ENCODE measurements around the gene PEX26. TPM values are rescaled to one million over a fixed set of nuclear protein-coding genes. Genes with fewer than 3 reads are reported as not detected.

Gene PEX26
- total RNA-seq, 1 experiment from 2014 or later: 46.1 TPM

DNA sequence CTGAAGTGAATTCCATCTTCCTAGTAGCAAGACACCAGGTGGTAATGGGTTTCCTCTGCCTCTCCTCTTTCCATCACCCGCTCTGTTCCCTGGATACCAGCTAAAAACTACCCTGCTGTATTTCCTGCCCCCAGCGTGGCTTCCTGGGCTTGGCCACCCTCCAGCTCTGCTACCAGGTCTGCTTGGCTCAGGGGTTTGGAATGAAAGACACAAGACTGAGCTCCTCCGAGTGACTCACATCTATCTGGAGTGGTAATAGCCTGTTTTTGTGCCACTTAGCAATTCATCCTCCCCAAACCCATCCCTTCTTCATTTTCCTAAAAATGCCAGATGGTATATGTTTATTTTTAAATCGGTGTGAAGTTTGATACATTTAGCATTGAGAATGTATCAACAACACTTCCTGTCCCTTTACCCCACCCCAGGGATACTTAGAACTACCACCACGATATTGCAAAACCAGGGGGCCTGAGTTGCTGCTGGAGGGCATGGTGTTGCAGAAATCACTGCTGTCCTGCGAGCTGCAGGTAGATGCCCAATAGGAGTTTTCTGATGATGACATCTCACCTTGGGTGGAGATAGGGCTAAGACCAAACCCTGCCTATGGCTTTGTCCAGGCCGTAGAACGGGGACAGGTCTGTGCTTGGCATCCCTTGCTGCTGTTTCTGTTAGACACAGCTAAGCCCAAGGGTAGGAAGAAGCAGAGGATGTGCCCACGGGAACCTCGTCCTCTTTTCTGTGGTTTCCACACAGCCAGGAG lies 45.9 kb upstream of the PEX26 start:
- H3K4me1 Mint-ChIP-seq (ENCODE audit: low read depth, unreplicated experiment): peaks cover 51% of the 10 kb centered on the region
- H3K4me3 Mint-ChIP-seq (ENCODE audit: low read depth, unreplicated experiment): no peak overlapping the region
- no TSS peak for BruUV-seq (replicated peaks)
- CTCF ChIA-PET: interaction anchor here (0.6 to 1.8 kb wide), 8 partner anchors 10 to 46 kb away, joined by 3 to 10 read pairs (median 5); partner anchors contain the start of gene PEX26
- H3K27ac Mint-ChIP-seq (ENCODE audit: unreplicated experiment): peak overlapping the region; percentile 41
- TF ChIP-seq, protein P1, sequence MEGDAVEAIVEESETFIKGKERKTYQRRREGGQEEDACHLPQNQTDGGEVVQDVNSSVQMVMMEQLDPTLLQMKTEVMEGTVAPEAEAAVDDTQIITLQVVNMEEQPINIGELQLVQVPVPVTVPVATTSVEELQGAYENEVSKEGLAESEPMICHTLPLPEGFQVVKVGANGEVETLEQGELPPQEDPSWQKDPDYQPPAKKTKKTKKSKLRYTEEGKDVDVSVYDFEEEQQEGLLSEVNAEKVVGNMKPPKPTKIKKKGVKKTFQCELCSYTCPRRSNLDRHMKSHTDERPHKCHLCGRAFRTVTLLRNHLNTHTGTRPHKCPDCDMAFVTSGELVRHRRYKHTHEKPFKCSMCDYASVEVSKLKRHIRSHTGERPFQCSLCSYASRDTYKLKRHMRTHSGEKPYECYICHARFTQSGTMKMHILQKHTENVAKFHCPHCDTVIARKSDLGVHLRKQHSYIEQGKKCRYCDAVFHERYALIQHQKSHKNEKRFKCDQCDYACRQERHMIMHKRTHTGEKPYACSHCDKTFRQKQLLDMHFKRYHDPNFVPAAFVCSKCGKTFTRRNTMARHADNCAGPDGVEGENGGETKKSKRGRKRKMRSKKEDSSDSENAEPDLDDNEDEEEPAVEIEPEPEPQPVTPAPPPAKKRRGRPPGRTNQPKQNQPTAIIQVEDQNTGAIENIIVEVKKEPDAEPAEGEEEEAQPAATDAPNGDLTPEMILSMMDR (IDR thresholded peaks at IDR 0.05; ENCODE audit: unreplicated experiment): no peak
- peaks cover 5% of the 10 kb centered on the region for H3K36me3 Mint-ChIP-seq (ENCODE audit: insufficient read depth, unreplicated experiment)
- no peaks in the 10 kb centered on the region for H3K27me3 Mint-ChIP-seq (ENCODE audit: unreplicated experiment)
- intact Hi-C loops (cut with micrococcal nuclease; ENCODE audit: unreplicated experiment): loop anchor here (2.0 to 5.0 kb wide), 2 partner anchors 25 to 45 kb away; partner anchors contain the start of gene PEX26
- DNase-seq: peak; percentile 87
- no peaks in the 10 kb centered on the region for H3K9me3 Mint-ChIP-seq (ENCODE audit: low read depth, unreplicated experiment)

GRCh38 chr22:18032455-18033101 lies 45.2 kb upstream of the PEX26 start:
- TF ChIP-seq, protein P1 (IDR thresholded peaks at IDR 0.05; ENCODE audit: unreplicated experiment): no peak
- Mint-ChIP-seq H3K9me3 (ENCODE audit: low read depth, unreplicated experiment) (no peaks in the 10 kb centered on the region), H3K27me3 (ENCODE audit: unreplicated experiment) (no peaks in the 10 kb centered on the region), H3K4me3 (ENCODE audit: low read depth, unreplicated experiment) (peak overlapping the region; percentile 26), H3K36me3 (ENCODE audit: insufficient read depth, unreplicated experiment) (peaks cover 5% of the 10 kb centered on the region), H3K27ac (ENCODE audit: unreplicated experiment) (peak overlapping the region; percentile 68), H3K4me1 (ENCODE audit: low read depth, unreplicated experiment) (peaks cover 58% of the 10 kb centered on the region)
- CTCF ChIA-PET: interaction anchor here (1.2 to 1.8 kb wide), 3 partner anchors 26 to 44 kb away, joined by 6 to 10 read pairs (median 7); no protein-coding TSS in a partner anchor
- intact Hi-C loops (cut with micrococcal nuclease; ENCODE audit: unreplicated experiment): loop anchor here (2.0 to 5.0 kb wide), 2 partner anchors 24 to 45 kb away; partner anchors contain the start of gene PEX26
- no TSS peak for BruUV-seq (replicated peaks)
- DNase-seq: peak; percentile 50

DNA sequence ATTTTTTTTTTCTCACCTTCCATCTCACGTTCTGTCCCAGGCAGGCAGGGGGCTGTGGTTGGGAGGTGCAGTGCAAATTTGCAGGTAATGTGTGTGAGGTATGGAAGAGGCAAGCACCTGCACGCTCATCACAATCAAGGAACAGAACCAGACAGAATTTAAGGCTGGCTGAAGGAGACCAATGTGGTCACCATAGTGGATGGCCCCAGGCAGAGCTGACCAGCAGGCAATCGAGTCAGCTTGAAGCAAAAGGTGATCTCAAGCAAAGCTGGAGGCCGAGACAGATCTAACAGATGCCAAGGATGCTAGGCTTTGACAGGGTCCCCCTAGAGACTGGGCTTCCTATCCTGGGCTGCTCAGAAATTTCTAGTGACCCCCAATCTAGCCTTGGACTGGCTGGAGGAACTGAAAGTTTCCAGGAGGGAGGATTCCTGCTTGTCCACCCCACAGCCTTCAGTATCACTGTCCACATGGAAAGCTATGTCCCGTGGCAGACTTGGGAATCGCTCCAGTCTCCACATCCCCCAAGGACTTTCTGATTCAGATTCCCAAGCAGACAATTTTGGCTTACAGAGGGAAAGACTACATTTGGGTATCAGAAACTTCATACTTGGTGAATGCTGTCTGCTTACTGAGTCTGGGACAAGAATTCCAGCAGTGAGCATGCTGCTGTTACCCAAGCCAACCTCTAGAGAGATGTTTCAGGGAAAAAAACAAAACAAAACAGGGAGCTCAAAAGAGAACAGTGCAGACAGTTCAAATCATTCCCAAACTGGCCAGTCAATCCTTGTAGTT lies 44.4 kb upstream of the PEX26 start:
- TF ChIP-seq, protein P1 (IDR thresholded peaks at IDR 0.05; ENCODE audit: unreplicated experiment): no peak
- Mint-ChIP-seq H3K27me3 (ENCODE audit: unreplicated experiment) (no peaks in the 10 kb centered on the region), H3K36me3 (ENCODE audit: insufficient read depth, unreplicated experiment) (peaks cover 5% of the 10 kb centered on the region), H3K27ac (ENCODE audit: unreplicated experiment) (peak overlapping the region; percentile 68), H3K4me1 (ENCODE audit: low read depth, unreplicated experiment) (peaks cover 65% of the 10 kb centered on the region), H3K9me3 (ENCODE audit: low read depth, unreplicated experiment) (no peaks in the 10 kb centered on the region), H3K4me3 (ENCODE audit: low read depth, unreplicated experiment) (no peak overlapping the region)
- DNase-seq: no peak
- intact Hi-C loops (cut with micrococcal nuclease; ENCODE audit: unreplicated experiment): loop anchor here (2.0 to 5.0 kb wide), 2 partner anchors 23 to 44 kb away; partner anchors contain the start of gene PEX26
- CTCF ChIA-PET: interaction anchor here (1.0 to 1.2 kb wide), 2 partner anchors 10 to 28 kb away, joined by 3 to 6 read pairs; no protein-coding TSS in a partner anchor
- no TSS peak for BruUV-seq (replicated peaks)

GRCh38 chr22:18034076-18034475 lies 43.7 kb upstream of the PEX26 start:
- TF ChIP-seq, protein P1 (IDR thresholded peaks at IDR 0.05; ENCODE audit: unreplicated experiment): no peak

More at GRCh38 chr22:18034076-18034475, 43.7 kb upstream of the PEX26 start:
- BruUV-seq (replicated peaks): no TSS peak
- Mint-ChIP-seq H3K4me3 (ENCODE audit: low read depth, unreplicated experiment) (no peak overlapping the region), H3K27me3 (ENCODE audit: unreplicated experiment) (no peaks in the 10 kb centered on the region), H3K4me1 (ENCODE audit: low read depth, unreplicated experiment) (peaks cover 61% of the 10 kb centered on the region), H3K36me3 (ENCODE audit: insufficient read depth, unreplicated experiment) (peaks cover 5% of the 10 kb centered on the region), H3K27ac (ENCODE audit: unreplicated experiment) (no peak overlapping the region), H3K9me3 (ENCODE audit: low read depth, unreplicated experiment) (no peaks in the 10 kb centered on the region)
- DNase-seq: no peak
- CTCF ChIA-PET: interaction anchor here (1.0 kb wide), 1 partner anchor 10 kb away, joined by 3 read pairs; no protein-coding TSS in a partner anchor
- intact Hi-C loops (cut with micrococcal nuclease; ENCODE audit: unreplicated experiment): loop anchor here (5.0 kb wide), 1 partner anchor 43 kb away; the partner anchor contains the start of gene PEX26

Measured in Calu3 (cell line).